HG03571 (cell line): ENCODE measurements around the gene ROBO1.
"Not testable (repeated sequence)": the region's sequence is repeated elsewhere in the genome, so short reads cannot be mapped to it uniquely, and the experiment has no call there.

Experiments used
- ATAC-seq: cut with Tn5 transposase; IDR thresholded peaks from one replicate; pipeline ENCODE4 v1.9.1; 2021; ENCODE audit not compliant: unreplicated experiment

The ROBO1 gene

GRCh38 chr3:78887547-78888011, 880.2 kb downstream of the ROBO1 start:
- no peak for ATAC-seq

- no peak for ATAC-seq
These were observed 880.8 kb downstream of the ROBO1 start for GRCh38 chr3:78887029-78887428.

- ATAC-seq = not testable (repeated sequence)
These were observed 883.2 kb downstream of the ROBO1 start for GRCh38 chr3:78884567-78884966.

- no peak for ATAC-seq
These were observed 885.5 kb downstream of the ROBO1 start for GRCh38 chr3:78882251-78882650.

GRCh38 chr3:78881501-78881900, 886.3 kb downstream of the ROBO1 start:
- no peak for ATAC-seq

GRCh38 chr3:78880603-78881461, 887.0 kb downstream of the ROBO1 start:
- ATAC-seq = no peak

- ATAC-seq = no peak
These were observed 888.4 kb downstream of the ROBO1 start for GRCh38 chr3:78879295-78879860.

GRCh38 chr3:78878789-78879188, 889.0 kb downstream of the ROBO1 start:
- ATAC-seq = no peak

GRCh38 chr3:78878011-78878410, 889.8 kb downstream of the ROBO1 start:
- ATAC-seq = no peak

GRCh38 chr3:78875851-78876250, 891.9 kb downstream of the ROBO1 start:
- no peak for ATAC-seq

GRCh38 chr3:78875436-78875835, 892.4 kb downstream of the ROBO1 start:
- no peak for ATAC-seq

- no peak for ATAC-seq
These were observed 894.2 kb downstream of the ROBO1 start for GRCh38 chr3:78873641-78874040.

GRCh38 chr3:78872195-78872594, 895.6 kb downstream of the ROBO1 start:
- ATAC-seq = no peak

GRCh38 chr3:78871048-78871447, 896.8 kb downstream of the ROBO1 start:
- peak; percentile 49 for ATAC-seq

GRCh38 chr3:78870484-78870883, 897.3 kb downstream of the ROBO1 start:
- no peak for ATAC-seq

GRCh38 chr3:78868570-78868969, 899.2 kb downstream of the ROBO1 start:
- no peak for ATAC-seq

GRCh38 chr3:78867409-78868372, 900.1 kb downstream of the ROBO1 start:
- no peak for ATAC-seq

GRCh38 chr3:78863306-78864203, 904.2 kb downstream of the ROBO1 start:
- ATAC-seq = no peak

GRCh38 chr3:78861156-78861555, 906.6 kb downstream of the ROBO1 start:
- ATAC-seq = no peak

GRCh38 chr3:78860567-78860966, 907.2 kb downstream of the ROBO1 start:
- no peak for ATAC-seq
